Trophoblast cell (in vitro differentiated cells and primary cell): ENCODE data around the gene HRH1.

Source experiments
- DNase-seq, 2 donors: peaks; one replicate each; pipeline ENCODE4 v3.0.0-alpha.2; 2016
- H2AFZ ChIP-seq: 2 replicates; pipeline ENCODE4 v1.6.1; 2013; ENCODE audit warnings: low read length, moderate library complexity, mild to moderate bottlenecking; ENCODE audit not compliant: insufficient read depth, poor library complexity
- H2AK5ac ChIP-seq: 2 replicates; pipeline ENCODE4 v1.6.1; 2013; ENCODE audit warnings: mild to moderate bottlenecking, low read length
- H2BK120ac ChIP-seq: 2 replicates; pipeline ENCODE4 v1.6.1; 2013; ENCODE audit warnings: low read length, mild to moderate bottlenecking, moderate library complexity; ENCODE audit not compliant: insufficient read depth, poor library complexity
- H2BK12ac ChIP-seq: 2 replicates; pipeline ENCODE4 v1.6.1; 2013; ENCODE audit warnings: mild to moderate bottlenecking, low read length, moderate library complexity
- H2BK5ac ChIP-seq: 2 replicates; pipeline ENCODE4 v1.6.1; 2013; ENCODE audit warnings: low read length, low read depth, moderate library complexity, mild to moderate bottlenecking; ENCODE audit not compliant: poor library complexity
- H3K14ac ChIP-seq: 2 replicates; pipeline ENCODE4 v1.6.1; 2013; ENCODE audit warnings: mild to moderate bottlenecking, low read length
- H3K18ac ChIP-seq: 2 replicates; pipeline ENCODE4 v1.6.1; 2013; ENCODE audit warnings: mild to moderate bottlenecking, low read length
- H3K23ac ChIP-seq: 2 replicates; pipeline ENCODE4 v1.6.1; 2013; ENCODE audit warnings: low read length
- H3K27ac ChIP-seq: 2 replicates; pipeline ENCODE4 v1.5.1; 2013; ENCODE audit warnings: low read depth, mild to moderate bottlenecking, inconsistent platforms, low read length, moderate library complexity
- H3K27me3 ChIP-seq: 2 replicates; pipeline ENCODE4 v1.6.1; 2013; ENCODE audit warnings: inconsistent platforms, mild to moderate bottlenecking, low read length, moderate library complexity; ENCODE audit not compliant: insufficient read depth
- H3K36me3 ChIP-seq, 2 experiments: 1 replicate in 1 of 2; 2 replicates in 1 of 2; pipeline ENCODE4 v1.6.1; 2013; ENCODE audit warnings: low read length in 2 of 2, mild to moderate bottlenecking in 2 of 2, moderate library complexity in 1 of 2; ENCODE audit not compliant: insufficient read depth in 2 of 2, control insufficient read depth in 1 of 2
- H3K4ac ChIP-seq: 2 replicates; pipeline ENCODE4 v1.6.1; 2013; ENCODE audit warnings: low read depth, mild to moderate bottlenecking, low read length, moderate library complexity
- H3K4me1 ChIP-seq, 2 experiments: 1 replicate in 1 of 2; 2 replicates in 1 of 2; pipeline ENCODE4 v1.6.1; 2013; ENCODE audit warnings: low read length in 2 of 2, mild to moderate bottlenecking in 2 of 2, moderate library complexity in 1 of 2; ENCODE audit not compliant: insufficient read depth in 2 of 2, control insufficient read depth in 1 of 2
- H3K4me2 ChIP-seq: 2 replicates; pipeline ENCODE4 v1.6.1; 2013; ENCODE audit warnings: inconsistent platforms, mild to moderate bottlenecking, low read length, moderate library complexity
- H3K4me3 ChIP-seq: 2 replicates; pipeline ENCODE4 v1.5.1; 2013; ENCODE audit warnings: mild to moderate bottlenecking, low read depth, low read length, inconsistent platforms
- H3K79me1 ChIP-seq: one replicate; pipeline ENCODE4 v1.6.1; 2013; ENCODE audit warnings: low read length
- H3K79me2 ChIP-seq: 2 replicates; pipeline ENCODE4 v1.6.1; 2013; ENCODE audit warnings: low read length, mild to moderate bottlenecking; ENCODE audit not compliant: control insufficient read depth, insufficient read depth, poor library complexity
- H3K9ac ChIP-seq: 2 replicates; pipeline ENCODE4 v1.6.1; 2013; ENCODE audit warnings: mild to moderate bottlenecking, low read length
- H3K9me3 ChIP-seq: 2 replicates; pipeline ENCODE4 v1.6.1; 2013; ENCODE audit warnings: low read depth, mild to moderate bottlenecking, control low read depth, inconsistent platforms, low read length; ENCODE audit not compliant: insufficient read depth
- H4K12ac ChIP-seq: 2 replicates; pipeline ENCODE4 v1.6.1; 2013; ENCODE audit warnings: low read depth, mild to moderate bottlenecking, low read length, moderate library complexity
- H4K8ac ChIP-seq: 2 replicates; pipeline ENCODE4 v1.6.1; 2013; ENCODE audit warnings: low read depth, mild to moderate bottlenecking, low read length, moderate library complexity
- H4K91ac ChIP-seq: one replicate; pipeline ENCODE4 v1.6.1; 2013; ENCODE audit warnings: low read depth, mild to moderate bottlenecking, low read length, moderate library complexity
- WGBS: extraction: QIAGEN DNeasy Blood & Tissue Kit; methylation state at CpG from one replicate; pipeline ENCODE4 v1.1.7; 2013; ENCODE audit warnings: missing lambda C conversion rate; ENCODE audit not compliant: insufficient read length, insufficient coverage; ENCODE audit errors: extremely low coverage; 5-methylcytosine and 5-hydroxymethylcytosine counted together

Gene HRH1

GRCh38 chr3:11306817-11307589 is 152.7 kb downstream of the HRH1 start:
- H3K36me3 ChIP-seq, result peaks cover 7 to 25% of the 10 kb centered on the region in 2 experiments
- no peaks in the 10 kb centered on the region for H3K9me3 ChIP-seq
- H3K27me3 ChIP-seq, result no peaks in the 10 kb centered on the region
- WGBS, result no CpG with 5 or more reads among the region's 5 CpGs
- no peak overlapping the region for H3K4ac ChIP-seq
- no peak overlapping the region for H2AK5ac ChIP-seq
- H3K9ac ChIP-seq, result no peak overlapping the region
- H2AFZ ChIP-seq, result no peak overlapping the region
- H3K79me1 ChIP-seq, result no peaks in the 10 kb centered on the region
- no peak overlapping the region for H3K18ac ChIP-seq
- H3K4me1 ChIP-seq, result peaks cover 0 to 3% of the 10 kb centered on the region in 2 experiments
- no peak overlapping the region for H2BK12ac ChIP-seq
- no peak overlapping the region for H3K27ac ChIP-seq
- no peak overlapping the region for H3K23ac ChIP-seq
- no peaks in the 10 kb centered on the region for H3K79me2 ChIP-seq
- DNase-seq, result no peak
- H2BK5ac ChIP-seq, result no peak overlapping the region
- no peak overlapping the region for H4K91ac ChIP-seq
- no peak overlapping the region for H3K4me3 ChIP-seq
- no peak overlapping the region for H3K14ac ChIP-seq
- no peak overlapping the region for H2BK120ac ChIP-seq
- H4K8ac ChIP-seq, result no peak overlapping the region
- no peak overlapping the region for H4K12ac ChIP-seq
- H3K4me2 ChIP-seq, result no peak overlapping the region

DNA sequence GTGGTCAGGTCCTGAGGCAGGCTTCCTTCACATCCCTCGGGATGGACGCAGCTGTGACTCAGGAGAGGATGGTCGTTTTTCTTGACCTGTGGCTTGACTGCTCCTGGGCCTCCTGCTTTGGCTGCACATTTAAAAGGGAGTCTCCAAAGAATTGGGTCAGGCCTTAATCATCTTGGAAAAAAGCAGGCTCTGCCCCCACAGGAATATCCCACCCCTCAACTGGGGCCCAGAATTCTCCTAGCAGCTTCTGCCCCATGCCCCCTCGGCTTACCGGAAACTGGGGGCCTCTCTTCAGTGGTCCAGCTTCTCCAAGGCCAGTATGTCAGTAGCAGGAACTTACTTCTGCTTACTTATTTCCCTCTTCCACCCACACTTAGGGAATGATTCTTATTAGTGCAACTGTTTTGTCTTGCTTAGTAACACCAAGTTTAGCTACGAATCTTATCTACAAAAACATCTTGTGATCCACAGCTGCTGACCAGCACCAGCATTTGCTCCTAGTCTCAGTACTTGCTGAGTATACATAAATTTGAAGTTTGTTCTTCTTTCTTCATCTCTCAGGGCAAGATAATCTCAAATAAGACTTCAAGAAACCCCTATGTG is 153.6 kb downstream of the HRH1 start:
- Histone ChIP-seq H4K8ac (no peak overlapping the region), H3K4ac (no peak overlapping the region), H3K4me3 (no peak overlapping the region), H3K27ac (no peak overlapping the region), H3K23ac (no peak overlapping the region), H3K79me2 (no peaks in the 10 kb centered on the region), H2AFZ (no peak overlapping the region), H4K91ac (no peak overlapping the region), H3K79me1 (no peaks in the 10 kb centered on the region), H3K9ac (no peak overlapping the region), H2BK5ac (no peak overlapping the region), H3K4me2 (no peak overlapping the region), H2AK5ac (no peak overlapping the region), H2BK12ac (no peak overlapping the region), H3K9me3 (no peaks in the 10 kb centered on the region), H3K18ac (no peak overlapping the region), H3K36me3 (peaks cover 7 to 27% of the 10 kb centered on the region in 2 experiments), H3K4me1 (peaks cover 0 to 3% of the 10 kb centered on the region in 2 experiments), H2BK120ac (no peak overlapping the region), H4K12ac (no peak overlapping the region), H3K14ac (no peak overlapping the region), H3K27me3 (no peaks in the 10 kb centered on the region)
- no CpG with 5 or more reads among the region's 6 CpGs for WGBS
- peak in 1 of 2 donors; percentile 18 for DNase-seq

DNA sequence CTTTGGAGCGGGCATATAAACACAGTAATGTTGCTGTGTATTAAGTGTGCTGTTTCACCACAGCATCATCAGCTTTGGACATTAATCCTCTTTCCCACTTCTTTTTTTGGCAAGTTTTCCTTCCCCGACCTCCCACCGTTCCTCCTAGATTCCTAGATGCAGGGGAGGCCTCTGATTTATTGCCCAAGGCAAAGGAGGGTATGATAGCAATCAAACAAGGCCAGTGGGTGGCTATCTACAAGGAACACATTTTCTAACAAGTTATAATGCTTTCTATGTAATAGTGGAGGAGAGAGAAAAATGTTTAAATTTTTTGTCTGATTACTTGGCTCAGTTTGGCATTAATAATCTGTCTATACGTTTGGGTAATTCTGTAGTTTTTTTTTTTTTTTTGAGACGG is 156.0 kb downstream of the HRH1 start:
- no peak for DNase-seq
- H2BK5ac ChIP-seq, result no peak overlapping the region

DNA sequence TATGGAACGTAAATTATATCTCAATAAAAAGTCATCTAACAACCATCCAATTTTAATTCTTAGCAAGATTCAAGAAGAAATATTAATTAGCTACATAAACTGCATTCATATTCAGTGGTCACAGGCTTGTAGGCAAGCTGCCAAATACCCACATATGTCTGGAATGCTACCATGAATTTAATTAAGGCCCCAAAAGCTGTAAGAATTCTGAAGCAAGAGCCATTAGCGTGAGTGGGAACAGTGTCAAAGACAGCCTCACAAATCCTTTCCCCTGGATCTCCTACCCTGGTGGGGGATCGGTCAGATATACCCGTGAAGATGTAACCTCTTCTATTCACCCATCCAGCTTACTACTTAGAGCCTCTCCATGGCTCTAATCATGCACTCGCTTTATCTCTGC is 157.9 kb downstream of the HRH1 start:
- Histone ChIP-seq H3K4me1 (peaks cover 0 to 3% of the 10 kb centered on the region in 2 experiments), H4K91ac (no peak overlapping the region), H2AK5ac (no peak overlapping the region), H3K27me3 (no peaks in the 10 kb centered on the region), H3K4me2 (no peak overlapping the region), H3K4ac (no peak overlapping the region), H2BK5ac (no peak overlapping the region), H3K9ac (no peak overlapping the region), H4K8ac (no peak overlapping the region), H3K18ac (no peak overlapping the region), H3K79me2 (no peaks in the 10 kb centered on the region), H3K79me1 (no peaks in the 10 kb centered on the region), H2BK120ac (no peak overlapping the region), H2AFZ (no peak overlapping the region), H3K27ac (no peak overlapping the region), H3K36me3 (peaks cover 15 to 31% of the 10 kb centered on the region in 2 experiments), H3K4me3 (no peak overlapping the region), H3K23ac (no peak overlapping the region), H2BK12ac (no peak overlapping the region), H4K12ac (no peak overlapping the region), H3K14ac (no peak overlapping the region), H3K9me3 (no peaks in the 10 kb centered on the region)
- no peak for DNase-seq
- WGBS, result no CpG with 5 or more reads among the region's 5 CpGs

More for the DNA sequence above, 156.0 kb downstream of the HRH1 start:
- H2AK5ac ChIP-seq, result no peak overlapping the region
- no peak overlapping the region for H3K9ac ChIP-seq
- no peak overlapping the region for H2AFZ ChIP-seq
- peaks cover 10 to 28% of the 10 kb centered on the region in 2 experiments for H3K36me3 ChIP-seq
- no peak overlapping the region for H2BK120ac ChIP-seq
- no peak overlapping the region for H2BK12ac ChIP-seq
- no peak overlapping the region for H4K12ac ChIP-seq
- H3K4me1 ChIP-seq, result peaks cover 0 to 3% of the 10 kb centered on the region in 2 experiments
- no peak overlapping the region for H4K91ac ChIP-seq
- H3K27ac ChIP-seq, result no peak overlapping the region
- H3K4me2 ChIP-seq, result no peak overlapping the region
- H3K9me3 ChIP-seq, result no peaks in the 10 kb centered on the region
- no peak overlapping the region for H3K18ac ChIP-seq
- no peak overlapping the region for H3K4me3 ChIP-seq
- H3K79me1 ChIP-seq, result no peaks in the 10 kb centered on the region
- no CpG with 5 or more reads among the region's 5 CpGs for WGBS
- no peaks in the 10 kb centered on the region for H3K27me3 ChIP-seq
- H3K79me2 ChIP-seq, result no peaks in the 10 kb centered on the region
- H4K8ac ChIP-seq, result no peak overlapping the region
- H3K14ac ChIP-seq, result no peak overlapping the region
- no peak overlapping the region for H3K4ac ChIP-seq
- H3K23ac ChIP-seq, result no peak overlapping the region
